Caki2 (cell line): ENCODE results near the gene NDUFA13. TPM values are rescaled to one million over a fixed set of nuclear protein-coding genes. Genes with fewer than 3 reads are reported as not detected.
A peak's percentile ranks its signal among the peaks of the same experiment; 100 is the strongest.

ENCODE experiments used
- DNase-seq: peaks from one replicate; pipeline ENCODE4 v3.0.0-alpha.2; 2015; ENCODE audit warnings: low read depth
- in situ Hi-C: cut with HindIII; loops from 2 replicates; pipeline ENCODE4 v1.10.0; 2016; ENCODE audit warnings: low sequenced_read_pairs, low pct_unique_long_range_greater_than_20kb, mixed read lengths
- total RNA-seq: library from RNA; depleted of rRNA; stranded (reverse); fragments of >200 nt; shearing (Covaris generic); gene quantifications from 2 replicates; pipeline ENCODE4 v1.2.3, GENCODE V29; 2014; ENCODE audit warnings: low replicate concordance

Gene NDUFA13
- total RNA-seq, 1 experiment from 2014 or later = 303 TPM

GRCh38 chr19:19551853-19552192, 35.8 kb downstream of the NDUFA13 start:
- DNase-seq = no peak
- in situ Hi-C loops = no loop called here

GRCh38 chr19:19552798-19553197, 36.8 kb downstream of the NDUFA13 start:
- in situ Hi-C loops = no loop called here
- no peak for DNase-seq

GRCh38 chr19:19553670-19554069, 37.6 kb downstream of the NDUFA13 start:
- in situ Hi-C loops = no loop called here

GRCh38 chr19:19554074-19555023, 38.3 kb downstream of the NDUFA13 start:
- DNase-seq = no peak
- in situ Hi-C loops = no loop called here

More at GRCh38 chr19:19553670-19554069, 37.6 kb downstream of the NDUFA13 start:
- DNase-seq = no peak

- DNase-seq = no peak
- in situ Hi-C loops = no loop called here
These were observed 42.0 kb downstream of the NDUFA13 start for GRCh38 chr19:19558055-19558454.

- DNase-seq = no peak
- in situ Hi-C loops = no loop called here
These were observed 42.6 kb downstream of the NDUFA13 start for GRCh38 chr19:19558636-19559035.

- DNase-seq = no peak
- in situ Hi-C loops = no loop called here
These were observed 43.9 kb downstream of the NDUFA13 start for GRCh38 chr19:19559931-19560330.

- no peak for DNase-seq
- in situ Hi-C loops = no loop called here
These were observed 46.1 kb downstream of the NDUFA13 start for GRCh38 chr19:19561946-19562664.

- in situ Hi-C loops = no loop called here
- DNase-seq = no peak
These were observed 46.8 kb downstream of the NDUFA13 start for GRCh38 chr19:19562665-19563347.

GRCh38 chr19:19563348-19563848, 47.4 kb downstream of the NDUFA13 start:
- no peak for DNase-seq
- in situ Hi-C loops = no loop called here

GRCh38 chr19:19566306-19566705, 50.3 kb downstream of the NDUFA13 start:
- peak; percentile 64 for DNase-seq
- in situ Hi-C loops = no loop called here

GRCh38 chr19:19567391-19567790, 51.4 kb downstream of the NDUFA13 start:
- in situ Hi-C loops = no loop called here
- DNase-seq = no peak

GRCh38 chr19:19568802-19569756, 53.1 kb downstream of the NDUFA13 start:
- DNase-seq = no peak
- in situ Hi-C loops = no loop called here

- DNase-seq = no peak
- in situ Hi-C loops = no loop called here
These were observed 54.5 kb downstream of the NDUFA13 start for GRCh38 chr19:19570571-19570970.

- in situ Hi-C loops = no loop called here
- DNase-seq = no peak
These were observed 55.2 kb downstream of the NDUFA13 start for GRCh38 chr19:19571071-19571786.

GRCh38 chr19:19575411-19575810, 59.4 kb downstream of the NDUFA13 start:
- in situ Hi-C loops = no loop called here
- no peak for DNase-seq
